Adrenal gland (tissue), 5 donors: Measurements from ENCODE around the gene SERPINA6.

Experiments used
- CTCF ChIP-seq, 6 experiments: fragments of 450-650 bp in 4 of 6; fragments of 200-600 bp in 2 of 6; sonication (generic) in 1 of 6; IDR thresholded peaks; 1 replicate in 5 of 6; 2 replicates in 1 of 6; pipeline versions ENCODE4 v1.5.1 to v1.8.0; 2016 to 2021; ENCODE audit warnings: antibody characterized with exemption in 6 of 6, mild to moderate bottlenecking in 2 of 6, moderate library complexity in 1 of 6
- POLR2A ChIP-seq, 2 donors: fragments of 450-650 bp; IDR thresholded peaks; one replicate each; pipeline ENCODE4 v1.6.1; 2017; ENCODE audit warnings: antibody characterized with exemption in 2 of 2, mild to moderate bottlenecking in 2 of 2, moderate library complexity in 1 of 2
- donor health status: DM: no; HTN: no; CAD: no.

GRCh38 chr14:94304243-94304642, 18.9 kb downstream of the SERPINA6 start:
- TF ChIP-seq CTCF (IDR thresholded peaks at IDR 0.05) (no peak), POLR2A (IDR thresholded peaks at IDR 0.05) (no peak)
